C4-2B (cell line): ENCODE data around the gene EXOC8.

Experiments used
- H3K27ac ChIP-seq: fragments of 450-650 bp; 2 replicates; pipeline ENCODE4 v1.5.1; 2017
- ZFX ChIP-seq: fragments of 450-650 bp; IDR thresholded peaks from 2 replicates; pipeline ENCODE4 v1.6.1; 2017
- TF ChIP-seq, protein P1 (sequence below): fragments of 450-650 bp; conservative IDR thresholded peaks from 2 replicates; pipeline ENCODE4 v1.5.1; 2017; ENCODE audit warnings: mild to moderate bottlenecking

EXOC8 gene

DNA sequence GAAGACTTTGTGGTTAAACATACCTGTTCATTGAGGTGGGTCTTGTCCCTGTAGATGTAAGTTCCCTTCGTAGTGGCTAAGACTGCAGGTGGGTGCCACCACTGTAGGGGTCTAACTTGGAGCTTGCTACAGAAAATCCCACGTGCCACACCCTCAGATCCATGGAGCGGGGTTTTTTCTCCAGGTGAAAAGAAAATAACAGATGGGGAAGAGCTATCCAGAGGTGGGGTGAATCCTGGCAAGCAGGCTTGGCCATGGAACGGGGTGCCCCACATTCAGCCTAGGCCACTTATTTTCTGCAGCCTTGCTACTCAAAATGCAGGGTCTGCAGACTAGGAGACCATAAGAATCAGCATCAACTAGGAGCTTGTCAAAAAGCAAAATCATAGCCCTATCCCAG is 24.0 kb downstream of the EXOC8 start:
- TF ChIP-seq, protein P1, sequence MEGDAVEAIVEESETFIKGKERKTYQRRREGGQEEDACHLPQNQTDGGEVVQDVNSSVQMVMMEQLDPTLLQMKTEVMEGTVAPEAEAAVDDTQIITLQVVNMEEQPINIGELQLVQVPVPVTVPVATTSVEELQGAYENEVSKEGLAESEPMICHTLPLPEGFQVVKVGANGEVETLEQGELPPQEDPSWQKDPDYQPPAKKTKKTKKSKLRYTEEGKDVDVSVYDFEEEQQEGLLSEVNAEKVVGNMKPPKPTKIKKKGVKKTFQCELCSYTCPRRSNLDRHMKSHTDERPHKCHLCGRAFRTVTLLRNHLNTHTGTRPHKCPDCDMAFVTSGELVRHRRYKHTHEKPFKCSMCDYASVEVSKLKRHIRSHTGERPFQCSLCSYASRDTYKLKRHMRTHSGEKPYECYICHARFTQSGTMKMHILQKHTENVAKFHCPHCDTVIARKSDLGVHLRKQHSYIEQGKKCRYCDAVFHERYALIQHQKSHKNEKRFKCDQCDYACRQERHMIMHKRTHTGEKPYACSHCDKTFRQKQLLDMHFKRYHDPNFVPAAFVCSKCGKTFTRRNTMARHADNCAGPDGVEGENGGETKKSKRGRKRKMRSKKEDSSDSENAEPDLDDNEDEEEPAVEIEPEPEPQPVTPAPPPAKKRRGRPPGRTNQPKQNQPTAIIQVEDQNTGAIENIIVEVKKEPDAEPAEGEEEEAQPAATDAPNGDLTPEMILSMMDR, result no peak
- no peak for TF ChIP-seq ZFX
- H3K27ac ChIP-seq, result no peak overlapping the region

DNA sequence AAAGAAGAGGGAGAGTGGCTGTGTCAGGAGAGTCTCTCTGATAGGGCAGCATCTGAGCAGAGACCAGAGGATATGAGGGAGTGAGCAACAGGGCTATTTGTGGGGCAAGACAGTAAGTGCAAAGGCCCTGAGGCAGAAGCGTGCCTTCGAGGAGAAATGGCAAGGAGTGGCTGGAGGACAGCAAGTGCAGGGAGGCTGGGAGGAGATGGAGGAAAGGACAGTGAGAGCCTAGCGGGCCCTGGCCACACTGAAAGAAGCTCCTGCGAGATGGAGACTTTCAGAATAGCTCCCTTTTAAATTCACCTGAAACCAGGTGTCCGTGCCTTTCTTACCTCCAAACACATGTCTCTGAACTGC is 25.2 kb downstream of the EXOC8 start:
- TF ChIP-seq, protein P1, result no peak
- no peak for TF ChIP-seq ZFX
- H3K27ac ChIP-seq, result no peak overlapping the region

DNA sequence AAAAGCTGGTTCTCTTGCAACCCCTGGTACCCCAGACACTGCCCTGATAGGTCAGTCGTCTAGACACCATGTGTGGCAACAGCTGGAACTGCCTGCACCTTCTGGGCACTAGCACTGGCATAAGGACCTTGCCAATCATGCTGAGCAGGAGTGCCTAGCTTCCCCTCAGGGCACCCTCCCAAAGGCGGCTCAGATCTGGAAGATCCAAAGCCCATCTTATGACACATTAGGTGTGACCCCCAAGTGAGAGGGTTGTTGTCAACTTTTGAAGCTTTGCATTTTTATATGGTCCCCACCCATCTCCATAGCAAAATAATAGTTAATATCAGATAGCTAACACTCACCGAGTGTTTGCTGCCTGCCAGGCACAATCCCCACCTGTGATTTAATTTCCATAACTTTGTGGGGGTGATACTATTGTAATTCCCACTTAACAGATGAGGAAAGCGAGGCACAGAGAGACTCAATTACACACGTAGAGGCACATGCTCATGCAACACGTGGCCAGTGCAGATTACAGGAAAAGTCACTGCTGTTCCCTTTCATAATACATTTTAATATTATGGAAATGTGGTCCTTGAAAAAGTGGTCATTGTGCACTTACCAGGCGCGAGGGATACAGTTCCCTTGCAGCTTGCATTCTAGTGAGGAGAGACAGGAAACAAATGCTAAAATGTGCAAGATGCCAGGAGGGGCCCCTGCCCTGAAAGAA is 25.8 kb downstream of the EXOC8 start:
- TF ChIP-seq, protein P1, result no peak
- TF ChIP-seq ZFX, result no peak
- no peak overlapping the region for H3K27ac ChIP-seq

DNA sequence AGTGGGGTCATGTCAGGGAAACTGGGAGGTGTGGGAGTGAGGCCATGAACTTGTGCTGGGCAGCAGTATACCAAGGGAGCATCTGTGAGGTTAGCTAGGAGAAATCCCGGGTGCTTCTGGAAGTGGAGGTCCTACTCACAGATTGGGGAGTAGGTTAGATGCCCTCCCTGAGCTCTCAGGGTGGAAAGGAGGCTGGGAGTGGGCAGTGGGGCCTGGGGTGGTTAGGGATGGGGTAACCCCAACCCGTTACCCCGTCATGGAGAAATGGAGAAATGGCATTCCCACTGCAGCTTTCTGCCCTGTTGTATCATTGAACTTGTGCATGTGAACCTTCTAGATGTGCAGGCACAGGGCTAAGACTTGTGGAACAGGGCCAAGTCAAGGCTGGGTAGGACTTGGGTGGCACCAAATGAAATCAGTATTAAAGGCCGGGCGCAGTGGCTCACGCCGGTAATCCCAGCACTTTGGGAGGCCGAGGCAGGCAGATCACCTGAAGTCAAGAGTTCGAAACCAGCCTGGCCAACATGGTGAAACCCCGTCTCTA is 27.2 kb downstream of the EXOC8 start:
- TF ChIP-seq, protein P1, result no peak
- no peak for TF ChIP-seq ZFX
- no peak overlapping the region for H3K27ac ChIP-seq

DNA sequence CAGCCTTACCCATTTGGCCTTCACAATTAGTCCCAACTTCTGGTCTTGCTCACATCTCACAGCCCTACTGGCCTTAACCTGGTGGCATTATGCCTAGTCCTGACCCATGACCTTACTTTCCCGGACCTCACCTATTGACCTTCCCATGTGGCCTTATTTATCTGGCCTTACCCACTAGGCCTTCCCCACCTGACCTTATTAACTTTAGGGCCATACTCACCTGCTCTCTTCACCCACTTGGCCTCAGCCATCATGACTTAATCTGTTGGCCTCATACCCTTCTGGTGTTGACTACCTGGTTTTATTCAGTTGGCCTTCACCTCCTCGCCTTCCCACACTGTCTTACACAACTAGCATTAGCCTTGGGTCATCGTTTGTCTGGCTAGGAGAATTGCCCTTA is 35.7 kb downstream of the EXOC8 start:
- TF ChIP-seq ZFX, result no peak
- TF ChIP-seq, protein P1, result no peak
- no peak overlapping the region for H3K27ac ChIP-seq

DNA sequence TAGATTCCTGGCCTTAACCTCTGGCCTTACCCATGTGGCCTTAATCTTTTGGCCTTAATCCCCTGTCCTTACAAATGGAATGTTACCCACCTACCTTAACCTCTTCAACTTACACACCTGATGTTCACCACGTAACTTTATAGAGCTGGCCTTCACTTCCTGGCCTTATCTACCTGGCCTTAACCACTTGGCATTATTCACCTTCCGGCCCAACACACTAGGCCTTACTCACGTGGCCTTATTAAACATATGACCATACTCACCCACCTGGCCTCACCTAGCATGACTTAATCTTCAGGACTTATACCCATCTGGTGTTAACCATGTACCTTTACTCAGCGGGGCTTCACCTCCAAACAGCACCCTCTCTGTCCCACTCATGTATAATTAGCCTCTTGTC is 41.7 kb downstream of the EXOC8 start:
- TF ChIP-seq, protein P1, result no peak
- TF ChIP-seq ZFX, result no peak
- H3K27ac ChIP-seq, result no peak overlapping the region

DNA sequence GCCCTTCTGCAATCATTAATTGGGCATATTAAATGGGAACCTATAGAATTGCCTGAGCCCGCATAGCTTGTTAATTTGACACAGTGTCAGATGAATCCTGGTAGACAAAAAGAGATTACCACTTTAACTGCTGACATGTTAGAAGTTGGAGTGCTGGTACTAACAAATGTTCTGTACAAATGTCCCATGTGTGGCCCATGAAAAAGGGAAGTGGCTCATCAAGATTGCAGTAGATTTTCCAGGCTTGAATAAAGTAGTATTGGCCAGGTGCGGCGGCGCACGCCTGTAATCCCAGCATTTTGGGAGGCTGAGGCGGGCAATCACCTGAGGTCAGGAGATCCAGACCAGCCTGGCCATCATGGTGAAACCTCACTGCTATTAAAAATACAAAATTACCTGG is 51.0 kb downstream of the EXOC8 start:
- no peak overlapping the region for H3K27ac ChIP-seq
- TF ChIP-seq, protein P1, result no peak
- TF ChIP-seq ZFX, result no peak
